HK-2 (cell line): ENCODE measurements around the gene ACSF3.
"Not testable (repeated sequence)": the region's sequence is repeated elsewhere in the genome, so short reads cannot be mapped to it uniquely, and the experiment has no call there.

Source experiments
- DNase-seq: peaks from one replicate; pipeline ENCODE4 v3.0.0-alpha.2; 2018; ENCODE audit not compliant: unreplicated experiment

ACSF3 gene

DNA sequence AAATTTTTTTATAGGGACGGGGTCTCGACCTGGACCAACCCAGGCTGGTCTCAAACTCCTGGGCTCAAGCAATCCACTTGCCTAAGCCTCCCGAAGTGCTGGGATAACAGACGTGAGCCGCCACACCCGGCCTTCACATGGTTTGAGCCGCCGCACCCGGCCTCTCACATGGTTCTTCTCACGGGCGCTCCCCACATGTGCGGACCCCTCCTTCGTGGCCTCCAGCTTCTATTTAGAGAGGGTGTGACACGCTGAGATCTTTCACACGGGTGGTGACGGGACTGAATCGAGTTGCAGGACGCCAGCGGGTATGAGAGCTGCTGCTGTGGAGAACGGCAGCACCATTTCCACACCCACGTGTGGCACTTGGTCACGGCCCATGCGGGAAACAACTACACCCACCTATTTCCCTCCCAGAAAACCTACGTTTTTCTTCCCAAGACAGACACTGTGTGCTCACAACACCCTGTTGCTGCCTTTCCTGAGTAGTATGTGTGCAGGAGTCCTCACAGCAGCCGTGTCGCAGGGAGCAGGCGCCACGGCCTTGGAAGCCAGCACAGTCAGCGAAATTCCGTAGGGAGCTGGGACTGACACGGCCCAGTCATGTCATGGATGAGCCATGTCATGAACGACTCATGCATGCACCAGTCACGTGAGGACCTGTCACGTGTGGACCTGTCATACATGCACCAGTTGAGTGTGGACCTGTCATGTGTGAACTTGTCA, 20.1 kb upstream of the ACSF3 start:
- DNase-seq = no peak

DNA sequence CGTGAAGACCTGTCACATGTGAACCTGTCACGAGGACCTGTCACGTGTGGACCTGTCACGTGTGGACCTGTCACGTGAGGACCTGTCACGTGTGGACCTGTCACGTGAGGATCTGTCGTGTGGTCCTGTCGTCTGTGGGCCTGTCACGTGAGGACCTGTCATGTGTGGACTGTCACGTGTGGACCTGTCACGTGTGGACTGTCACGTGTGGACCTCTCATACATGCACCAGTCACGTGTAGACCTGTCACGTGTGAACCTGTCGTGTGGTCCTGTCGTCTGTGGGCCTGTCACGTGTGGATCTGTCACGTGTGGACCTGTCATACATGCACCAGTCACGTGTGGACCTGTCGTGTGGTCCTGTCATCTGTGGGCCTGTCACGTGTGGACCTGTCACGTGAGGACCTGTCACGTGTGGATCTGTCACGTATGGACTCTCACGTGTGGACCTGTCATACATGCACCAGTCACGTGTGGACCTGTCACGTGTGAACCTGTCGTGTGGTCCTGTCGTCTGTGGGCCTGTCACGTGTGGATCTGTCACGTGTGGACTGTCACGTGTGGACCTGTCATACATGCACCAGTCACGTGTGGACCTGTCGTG, 19.5 kb upstream of the ACSF3 start:
- DNase-seq = not testable (repeated sequence)

- no peak for DNase-seq
Measured at GRCh38 chr16:89074803-89075688, 18.6 kb upstream of the ACSF3 start.

DNA sequence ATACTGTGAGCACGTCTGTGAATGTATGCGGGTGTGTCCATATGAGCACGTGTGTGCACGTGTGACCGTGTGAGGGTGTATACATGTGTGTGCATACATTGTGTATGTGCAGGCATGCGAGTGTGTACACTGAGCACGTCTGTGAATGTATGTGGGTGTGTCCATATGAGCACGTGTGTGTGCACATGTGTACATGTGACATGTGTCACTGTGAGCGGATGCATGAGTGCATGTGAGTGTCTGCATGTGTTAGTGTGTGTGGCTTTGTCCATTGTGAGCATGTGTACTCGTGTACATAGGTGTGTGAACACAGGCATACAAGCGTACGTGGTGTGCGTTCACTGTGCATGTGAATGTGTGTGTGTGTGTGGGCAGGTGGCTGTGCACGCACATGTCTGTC, 17.5 kb upstream of the ACSF3 start:
- DNase-seq = no peak

DNA sequence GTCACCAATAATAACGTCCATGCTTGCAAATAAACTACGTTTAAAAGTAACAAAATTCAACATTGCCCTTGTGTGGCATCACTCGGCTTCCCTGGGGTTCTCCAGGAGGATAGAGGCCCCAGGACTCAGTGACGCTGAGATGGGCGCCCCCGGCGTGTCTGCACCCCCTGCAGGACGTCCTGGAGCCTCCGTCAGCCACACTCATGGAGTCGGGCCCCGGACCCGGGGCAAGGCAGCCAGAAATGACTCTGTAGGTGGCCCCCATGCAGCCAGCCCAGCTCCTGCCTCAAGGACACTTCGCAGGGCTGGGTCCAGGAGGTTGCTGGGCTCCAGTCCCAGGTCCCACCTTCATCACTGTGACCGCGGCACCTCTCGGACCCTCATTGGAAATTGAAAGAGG, 16.6 kb upstream of the ACSF3 start:
- DNase-seq = no peak

DNA sequence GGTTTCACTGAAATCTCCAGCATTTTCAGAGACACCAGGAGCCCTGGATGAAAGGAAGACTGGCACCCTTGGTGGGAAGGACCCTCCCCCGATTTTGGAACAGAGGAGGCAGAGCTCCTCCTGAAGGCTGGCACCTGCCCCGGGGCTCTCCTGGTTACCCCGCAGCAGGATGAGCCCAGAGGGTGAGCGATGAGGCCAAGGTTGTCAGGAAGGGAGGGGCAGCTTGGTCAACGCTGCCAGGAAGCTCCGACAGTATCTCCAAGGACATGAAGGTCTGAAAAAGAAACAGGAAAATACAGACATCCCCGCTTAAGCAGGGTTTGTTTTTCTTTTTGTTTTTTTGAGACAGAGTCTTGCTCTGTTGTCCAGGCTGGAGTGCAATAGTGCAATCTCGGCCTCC, 15.5 kb upstream of the ACSF3 start:
- no peak for DNase-seq

- no peak for DNase-seq
Measured at GRCh38 chr16:89079434-89079980, 14.1 kb upstream of the ACSF3 start.

DNA sequence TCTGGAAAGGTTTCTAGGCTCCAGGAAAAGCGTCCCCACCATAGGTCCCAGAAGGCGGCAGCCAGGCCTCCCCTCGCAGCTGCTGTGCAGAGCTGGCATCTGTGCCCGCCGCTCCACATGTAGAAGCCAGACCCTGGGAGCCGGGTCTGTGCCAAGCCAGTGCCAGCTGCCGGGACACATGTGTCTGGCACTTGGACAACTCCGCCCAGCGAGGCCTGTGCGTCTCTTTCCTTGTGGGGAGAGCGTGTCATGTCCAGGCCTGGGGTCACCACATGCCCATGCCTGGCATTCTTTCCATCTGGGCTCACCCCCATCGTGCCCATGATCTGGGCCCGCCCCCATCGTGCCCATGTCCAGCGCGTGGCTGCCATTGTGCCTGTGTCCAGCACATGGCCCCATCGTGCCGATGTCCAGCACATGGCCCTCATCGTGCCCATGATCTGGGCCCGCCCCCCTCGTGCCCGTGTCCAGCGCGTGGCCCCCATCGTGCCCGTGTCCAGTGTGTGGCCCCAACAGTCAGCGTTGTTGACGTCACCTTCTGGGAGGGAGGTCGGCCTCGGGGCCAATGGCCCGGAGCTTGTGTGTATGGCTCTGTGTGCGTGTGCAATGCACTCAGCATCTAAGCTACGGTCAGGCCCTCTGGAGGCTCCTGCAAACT, 13.3 kb upstream of the ACSF3 start:
- DNase-seq = no peak

- DNase-seq = no peak
Measured at GRCh38 chr16:89081556-89081955, 12.1 kb upstream of the ACSF3 start.

- no peak for DNase-seq
Measured at GRCh38 chr16:89084411-89084810, 9.2 kb upstream of the ACSF3 start.

DNA sequence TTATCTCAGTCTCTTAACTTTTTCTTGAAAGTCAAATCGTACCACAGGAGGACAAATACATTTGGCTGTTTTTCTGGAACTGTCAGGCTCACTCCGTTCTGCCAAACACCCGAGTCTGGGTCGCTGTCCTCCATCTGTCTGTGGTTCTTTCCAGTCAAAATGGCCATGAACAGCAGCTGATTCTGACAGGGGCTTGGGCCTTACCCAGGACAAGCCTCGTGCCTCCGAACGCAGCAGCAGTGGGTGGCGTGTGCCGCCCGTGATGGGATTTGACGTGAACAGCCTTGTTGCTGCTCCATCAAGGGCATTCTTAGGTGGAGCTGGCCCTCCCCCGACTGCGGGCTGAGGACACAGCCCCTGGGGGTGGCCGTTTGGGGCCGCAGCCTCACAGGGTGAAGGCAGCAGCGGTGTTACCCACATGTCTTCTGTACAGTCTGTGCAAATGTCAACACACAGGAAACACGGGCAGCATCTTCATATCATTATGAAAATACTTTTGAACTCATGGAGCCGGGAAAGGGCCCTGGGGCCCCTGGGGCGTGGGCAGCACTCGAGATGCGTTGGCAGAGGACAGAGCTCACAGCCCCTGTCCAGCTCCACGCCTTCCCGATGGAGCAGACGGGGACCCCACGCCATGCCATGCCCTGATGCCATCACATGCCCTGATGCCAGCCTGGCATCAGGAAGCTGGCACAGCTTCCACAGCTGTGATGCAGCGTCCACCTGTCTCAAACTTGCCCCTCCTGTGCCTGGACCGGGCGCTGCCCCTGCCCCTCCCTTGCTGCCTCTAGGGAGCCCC, 8.6 kb upstream of the ACSF3 start:
- no peak for DNase-seq

GRCh38 chr16:89085755-89086154, 7.9 kb upstream of the ACSF3 start:
- no peak for DNase-seq

DNA sequence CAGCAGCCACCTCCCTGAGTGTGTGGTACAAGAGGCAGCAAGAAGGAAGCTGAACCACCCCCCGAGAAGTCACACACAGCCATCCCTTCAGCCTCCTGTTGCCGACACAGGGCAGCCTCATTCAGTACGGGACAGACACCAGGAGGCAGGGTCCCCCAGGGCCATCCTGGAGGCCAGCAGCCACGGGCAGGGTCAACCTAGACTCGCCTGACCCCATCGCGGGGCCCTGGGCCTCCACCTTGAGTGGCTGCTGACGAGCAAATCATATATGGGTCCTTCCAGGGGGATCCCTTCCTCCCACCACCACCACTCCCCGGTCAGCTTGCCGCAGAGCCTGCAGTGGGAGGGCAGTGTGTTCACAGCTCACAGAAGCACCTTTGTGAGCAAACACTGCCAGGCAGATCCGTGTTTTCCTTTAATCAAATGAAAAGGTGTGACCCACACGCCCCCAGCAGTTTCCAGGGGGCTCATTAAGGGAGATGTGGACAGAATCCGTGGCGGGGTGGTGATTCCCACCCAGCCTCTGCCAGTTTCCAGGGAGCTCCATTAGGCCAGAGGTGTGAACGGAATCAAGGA, 5.6 kb upstream of the ACSF3 start:
- DNase-seq = no peak

GRCh38 chr16:89089120-89089519, 4.5 kb upstream of the ACSF3 start:
- DNase-seq = no peak

DNA sequence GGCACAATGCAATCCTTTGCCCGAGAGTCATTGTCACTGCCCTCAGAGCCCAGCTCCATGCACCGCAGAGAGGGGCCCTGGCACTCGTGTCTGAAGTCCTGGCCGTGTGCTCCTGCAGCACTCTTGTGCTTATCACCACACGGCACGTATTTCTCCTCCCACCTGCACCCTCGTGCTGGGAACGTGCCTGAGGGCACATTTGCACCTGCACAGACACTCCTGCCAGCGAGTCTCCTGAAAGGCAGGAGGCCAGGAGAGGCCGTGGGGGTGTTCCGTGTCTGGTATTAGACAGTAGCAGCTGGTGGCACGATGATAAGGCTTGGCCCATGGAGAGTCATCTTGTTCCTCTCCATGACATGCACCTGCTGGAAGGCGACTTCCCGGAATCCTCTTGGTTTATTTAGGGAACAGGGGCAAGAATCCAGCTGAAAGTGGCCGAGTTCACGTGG, 3.4 kb upstream of the ACSF3 start:
- DNase-seq = no peak

- DNase-seq = no peak
Measured at GRCh38 chr16:89090669-89091426, 2.8 kb upstream of the ACSF3 start.

GRCh38 chr16:89092013-89092412, 1.6 kb upstream of the ACSF3 start:
- DNase-seq = no peak

- not testable (repeated sequence) for DNase-seq
Measured at GRCh38 chr16:89093252-89093601, 425 bp upstream of the ACSF3 start.

DNA sequence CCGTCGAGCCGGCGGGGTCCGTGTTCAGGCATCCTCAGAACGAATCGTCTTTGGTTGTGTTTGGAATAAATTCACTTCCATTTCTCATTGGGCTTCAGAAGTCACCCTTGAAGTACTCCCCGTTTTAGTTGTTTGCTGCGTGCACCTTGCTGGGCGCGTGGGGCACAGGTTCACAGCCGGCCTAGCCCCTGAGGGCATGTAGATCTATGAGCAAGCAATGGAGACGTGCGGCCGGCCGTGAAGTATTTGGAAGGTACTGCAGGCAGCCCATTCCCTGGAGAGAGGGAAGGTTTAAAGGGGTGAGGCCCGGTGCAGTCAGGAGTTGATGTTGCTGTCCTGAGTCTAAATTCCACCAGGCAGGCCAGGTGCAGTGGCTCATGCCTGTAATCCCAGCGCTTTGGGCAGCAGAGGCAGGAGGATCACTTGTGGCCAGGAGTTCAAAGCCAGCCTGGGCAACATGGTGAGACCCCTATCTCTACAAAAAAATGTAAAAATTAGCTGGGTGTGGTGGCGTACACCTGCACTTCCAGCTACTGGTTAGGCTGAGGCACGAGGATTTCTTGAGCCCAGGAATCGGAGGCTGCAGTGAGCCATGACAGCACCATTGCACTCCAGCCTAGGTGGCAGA, 714 bp downstream of the ACSF3 start:
- DNase-seq = peak; percentile 36

DNA sequence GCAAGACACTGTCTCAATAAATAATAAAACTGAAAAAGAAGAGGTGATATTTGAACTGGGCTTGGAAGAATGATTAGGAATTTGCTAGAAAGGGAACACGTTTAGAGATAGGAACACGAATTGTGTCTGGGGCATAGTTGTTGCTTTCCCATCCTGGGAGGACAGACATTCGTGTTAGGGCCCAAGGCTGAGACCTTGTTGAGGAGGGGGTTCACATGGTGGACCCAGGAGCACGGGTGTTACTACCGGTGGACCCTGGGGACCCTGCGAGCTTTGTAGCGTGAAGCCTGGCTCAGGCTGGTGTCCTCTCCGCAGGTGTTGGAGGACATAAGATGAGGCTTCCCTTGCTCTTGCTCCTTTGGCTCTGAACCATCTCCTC, 1.2 kb downstream of the ACSF3 start:
- no peak for DNase-seq
